Endodermal cell (in vitro differentiated cells): ENCODE data around the gene RAD9A. TPM values are rescaled to one million over a fixed set of nuclear protein-coding genes. Genes with fewer than 3 reads are reported as not detected.

Experiments used
- DNase-seq: peaks from one replicate; pipeline ENCODE4 v3.0.0-alpha.2; 2017
- H3K27ac ChIP-seq: 2 replicates; pipeline ENCODE4 v1.5.1; 2013; ENCODE audit warnings: mild to moderate bottlenecking, low read depth, low read length, moderate library complexity
- H3K27me3 ChIP-seq: 2 replicates; pipeline ENCODE4 v1.6.1; 2013; ENCODE audit warnings: mild to moderate bottlenecking, low read length, moderate library complexity; ENCODE audit not compliant: insufficient read depth, control insufficient read depth, poor library complexity, severe bottlenecking
- H3K36me3 ChIP-seq: 2 replicates; pipeline ENCODE4 v1.7.0; 2013; ENCODE audit warnings: mild to moderate bottlenecking, low read length, moderate library complexity; ENCODE audit not compliant: control insufficient read depth, insufficient read depth
- H3K4me1 ChIP-seq: one replicate; pipeline ENCODE4 v1.7.0; 2013; ENCODE audit warnings: low read length; ENCODE audit not compliant: control insufficient read depth, insufficient read depth
- H3K4me3 ChIP-seq: 2 replicates; pipeline ENCODE4 v1.5.1; 2013; ENCODE audit warnings: mild to moderate bottlenecking, low read length, moderate library complexity
- H3K9ac ChIP-seq: 2 replicates; pipeline ENCODE4 v1.6.1; 2013; ENCODE audit warnings: mild to moderate bottlenecking, low read length, moderate library complexity; ENCODE audit not compliant: poor library complexity, severe bottlenecking; ENCODE audit errors: extremely low read depth
- H3K9me3 ChIP-seq: 2 replicates; pipeline ENCODE4 v1.6.1; 2013; ENCODE audit warnings: mild to moderate bottlenecking, low read length, moderate library complexity; ENCODE audit not compliant: control insufficient read depth
- H3K27ac Mint-ChIP-seq: 2 replicates; pipeline ENCODE4 v1.8.0; 2020; ENCODE audit warnings: mixed read lengths
- H3K27me3 Mint-ChIP-seq: 2 replicates; pipeline ENCODE4 v1.8.0; 2021; ENCODE audit warnings: mild to moderate bottlenecking, mixed read lengths; ENCODE audit not compliant: insufficient read depth
- H3K36me3 Mint-ChIP-seq: 2 replicates; pipeline ENCODE4 v1.8.0; 2020; ENCODE audit warnings: low read depth, mixed read lengths
- H3K4me1 Mint-ChIP-seq: 2 replicates; pipeline ENCODE4 v1.8.0; 2020; ENCODE audit warnings: mixed read lengths
- H3K4me3 Mint-ChIP-seq: 2 replicates; pipeline ENCODE4 v1.8.0; 2020; ENCODE audit warnings: mild to moderate bottlenecking, moderate library complexity, mixed read lengths
- H3K9me3 Mint-ChIP-seq: 2 replicates; pipeline ENCODE4 v1.8.0; 2020; ENCODE audit warnings: mild to moderate bottlenecking, mixed read lengths
- CTCF ChIP-seq: fragments of 200-600 bp; sonication (generic); conservative IDR thresholded peaks from 2 replicates; pipeline ENCODE4 v1.5.0; 2021; ENCODE audit warnings: antibody characterized with exemption, mild to moderate bottlenecking
- WGBS, 2 experiments: methylation state at CpG; one replicate each; pipeline versions ENCODE4 v1.1.5 to v1.1.7; 2013; ENCODE audit warnings: missing lambda C conversion rate in 2 of 2, mixed read lengths in 1 of 2; ENCODE audit not compliant: insufficient coverage in 1 of 2, insufficient read length in 1 of 2; 5-methylcytosine and 5-hydroxymethylcytosine counted together
- total RNA-seq, 2 donors: library from RNA; stranded (reverse); fragmentation: NEBNext Ultra II Directional in 1 of 2; extraction: Animal tissue kit (Norgen Biotek cat#: 25700) in 1 of 2; gene quantifications; 2 replicates in 1 of 2; 3 replicates in 1 of 2; pipeline ENCODE4 v1.2.1, GENCODE V29; 2021

RAD9A gene
- total RNA-seq, 2 donors from 2014 or later, result 28.3 to 41.4 TPM

- no peak overlapping the region for H3K4me3 ChIP-seq
- no peak overlapping the region for H3K9ac ChIP-seq
- Mint-ChIP-seq H3K27ac (no peak overlapping the region), H3K4me3 (no peak overlapping the region), H3K36me3 (no peaks in the 10 kb centered on the region), H3K9me3 (no peaks in the 10 kb centered on the region), H3K4me1 (peaks cover 8% of the 10 kb centered on the region), H3K27me3 (peaks cover 2% of the 10 kb centered on the region)
- H3K36me3 ChIP-seq, result no peaks in the 10 kb centered on the region
- peaks cover 2% of the 10 kb centered on the region for H3K4me1 ChIP-seq
- H3K27ac ChIP-seq, result no peak overlapping the region
- peaks cover 11% of the 10 kb centered on the region for H3K9me3 ChIP-seq
- DNase-seq, result peak; percentile 71
- 78 to 80% methylated on average over 5 to 7 of the region's 7 CpGs for WGBS, 2 experiments
- peak; percentile 82 for TF ChIP-seq CTCF
- H3K27me3 ChIP-seq, result no peaks in the 10 kb centered on the region
Observed at GRCh38 chr11:67345920-67346819, 45.6 kb upstream of the RAD9A start.

- no peak for TF ChIP-seq CTCF
- no peak overlapping the region for H3K9ac ChIP-seq
- H3K36me3 ChIP-seq, result no peaks in the 10 kb centered on the region
- no peak overlapping the region for H3K4me3 Mint-ChIP-seq
- no peak for DNase-seq
- H3K27ac Mint-ChIP-seq, result no peak overlapping the region
- no peaks in the 10 kb centered on the region for H3K9me3 Mint-ChIP-seq
- no peaks in the 10 kb centered on the region for H3K36me3 Mint-ChIP-seq
- no peak overlapping the region for H3K27ac ChIP-seq
- 86 to 89% methylated on average over 11 of the region's 11 CpGs for WGBS, 2 experiments
- H3K27me3 Mint-ChIP-seq, result no peaks in the 10 kb centered on the region
- no peaks in the 10 kb centered on the region for H3K27me3 ChIP-seq
- peaks cover 6% of the 10 kb centered on the region for H3K4me1 ChIP-seq
- H3K4me3 ChIP-seq, result no peak overlapping the region
- H3K4me1 Mint-ChIP-seq, result peaks cover 13% of the 10 kb centered on the region
- no peaks in the 10 kb centered on the region for H3K9me3 ChIP-seq
Observed at GRCh38 chr11:67347964-67348749, 43.6 kb upstream of the RAD9A start.

GRCh38 chr11:67349036-67349435 lies 42.8 kb upstream of the RAD9A start:
- Histone ChIP-seq H3K9me3 (no peaks in the 10 kb centered on the region), H3K9ac (no peak overlapping the region), H3K27ac (no peak overlapping the region), H3K4me1 (peaks cover 7% of the 10 kb centered on the region), H3K36me3 (no peaks in the 10 kb centered on the region), H3K27me3 (no peaks in the 10 kb centered on the region), H3K4me3 (no peak overlapping the region)
- H3K27ac Mint-ChIP-seq, result no peak overlapping the region
- H3K27me3 Mint-ChIP-seq, result no peaks in the 10 kb centered on the region
- no peak for DNase-seq
- H3K9me3 Mint-ChIP-seq, result no peaks in the 10 kb centered on the region
- H3K4me1 Mint-ChIP-seq, result peaks cover 16% of the 10 kb centered on the region
- no peak for TF ChIP-seq CTCF
- no peak overlapping the region for H3K4me3 Mint-ChIP-seq
- H3K36me3 Mint-ChIP-seq, result no peaks in the 10 kb centered on the region
- 76 to 92% methylated on average over 4 to 5 of the region's 5 CpGs for WGBS, 2 experiments
